AG08396 (cell line): ENCODE results near the gene SLC9A5.

Experiments
- DNase-seq: peaks from one replicate; pipeline ENCODE4 v3.0.0; 2012; ENCODE audit warnings: low spot score, mixed read lengths

SLC9A5 gene

GRCh38 chr16:67257486-67258160 is 8.8 kb downstream of the SLC9A5 start:
- no peak for DNase-seq

GRCh38 chr16:67258161-67258835 is 9.5 kb downstream of the SLC9A5 start:
- DNase-seq: no peak

GRCh38 chr16:67259705-67260104 is 10.9 kb downstream of the SLC9A5 start:
- no peak for DNase-seq

GRCh38 chr16:67260426-67261063 is 11.8 kb downstream of the SLC9A5 start:
- DNase-seq: peak; percentile 51

- no peak for DNase-seq
Measured at GRCh38 chr16:67263201-67263600, 14.4 kb downstream of the SLC9A5 start.

- DNase-seq: no peak
Measured at GRCh38 chr16:67264277-67264676, 15.5 kb downstream of the SLC9A5 start.

- no peak for DNase-seq
Measured at GRCh38 chr16:67264866-67265265, 16.1 kb downstream of the SLC9A5 start.

GRCh38 chr16:67265834-67266233 is 17.1 kb downstream of the SLC9A5 start:
- no peak for DNase-seq

- peak; percentile 80 for DNase-seq
Measured at GRCh38 chr16:67268136-67268579, 19.4 kb downstream of the SLC9A5 start.

- no peak for DNase-seq
Measured at GRCh38 chr16:67269766-67270165, 21.0 kb downstream of the SLC9A5 start.

GRCh38 chr16:67270931-67271338 is 22.2 kb downstream of the SLC9A5 start:
- DNase-seq: no peak

GRCh38 chr16:67271446-67271845 is 22.7 kb downstream of the SLC9A5 start:
- DNase-seq: no peak

GRCh38 chr16:67275321-67275720 is 26.5 kb downstream of the SLC9A5 start:
- no peak for DNase-seq

GRCh38 chr16:67277294-67277998 is 28.7 kb downstream of the SLC9A5 start:
- DNase-seq: peak; percentile 97

GRCh38 chr16:67277999-67278772 is 29.4 kb downstream of the SLC9A5 start:
- peak; percentile 81 for DNase-seq

GRCh38 chr16:67278773-67279295 is 30.1 kb downstream of the SLC9A5 start:
- peak; percentile 64 for DNase-seq

- DNase-seq: peak; percentile 93
Measured at GRCh38 chr16:67279296-67280089, 30.7 kb downstream of the SLC9A5 start, which contains the start of gene PLEKHG4. TSS of gene PLEKHG4 (plus strand) at chr16:67279532. CDS start at chr16:67280045, 513 bp downstream.

GRCh38 chr16:67280090-67281015 is 31.6 kb downstream of the SLC9A5 start:
- no peak for DNase-seq
